WI38 (cell line): ENCODE results near the gene OTOG.

ENCODE experiments used
- H3K4me3 ChIP-seq: 2 replicates; pipeline ENCODE4 v1.5.1; 2011; ENCODE audit warnings: low read depth, mild to moderate bottlenecking, control low read depth, low read length
- TF ChIP-seq, protein P1 (sequence below): IDR thresholded peaks from 2 replicates; pipeline ENCODE4 v1.5.1; 2012; ENCODE audit warnings: low read depth, mild to moderate bottlenecking, control low read depth, low read length

OTOG gene

DNA sequence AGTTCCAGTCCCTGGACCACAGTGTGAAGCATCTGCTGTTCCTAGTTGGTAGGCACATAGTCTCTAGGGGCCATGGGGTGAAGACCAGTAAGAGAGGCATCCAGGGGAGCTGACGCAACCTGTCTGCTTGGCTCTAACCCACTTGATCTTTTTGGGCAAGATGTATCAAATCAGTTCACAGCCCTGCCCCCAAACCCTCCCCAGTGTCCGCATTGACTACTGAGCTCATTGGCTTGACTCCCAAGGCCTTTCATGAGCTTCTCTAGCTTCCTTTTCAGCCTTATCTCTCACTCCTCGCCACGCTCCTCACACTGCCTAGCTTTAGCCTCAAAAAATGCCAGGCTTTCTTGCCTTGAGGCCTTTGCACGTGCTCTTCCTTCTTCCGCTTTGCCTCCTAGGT, 40.7 kb upstream of the OTOG start:
- H3K4me3 ChIP-seq, result no peak overlapping the region
- TF ChIP-seq, protein P1, sequence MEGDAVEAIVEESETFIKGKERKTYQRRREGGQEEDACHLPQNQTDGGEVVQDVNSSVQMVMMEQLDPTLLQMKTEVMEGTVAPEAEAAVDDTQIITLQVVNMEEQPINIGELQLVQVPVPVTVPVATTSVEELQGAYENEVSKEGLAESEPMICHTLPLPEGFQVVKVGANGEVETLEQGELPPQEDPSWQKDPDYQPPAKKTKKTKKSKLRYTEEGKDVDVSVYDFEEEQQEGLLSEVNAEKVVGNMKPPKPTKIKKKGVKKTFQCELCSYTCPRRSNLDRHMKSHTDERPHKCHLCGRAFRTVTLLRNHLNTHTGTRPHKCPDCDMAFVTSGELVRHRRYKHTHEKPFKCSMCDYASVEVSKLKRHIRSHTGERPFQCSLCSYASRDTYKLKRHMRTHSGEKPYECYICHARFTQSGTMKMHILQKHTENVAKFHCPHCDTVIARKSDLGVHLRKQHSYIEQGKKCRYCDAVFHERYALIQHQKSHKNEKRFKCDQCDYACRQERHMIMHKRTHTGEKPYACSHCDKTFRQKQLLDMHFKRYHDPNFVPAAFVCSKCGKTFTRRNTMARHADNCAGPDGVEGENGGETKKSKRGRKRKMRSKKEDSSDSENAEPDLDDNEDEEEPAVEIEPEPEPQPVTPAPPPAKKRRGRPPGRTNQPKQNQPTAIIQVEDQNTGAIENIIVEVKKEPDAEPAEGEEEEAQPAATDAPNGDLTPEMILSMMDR, result no peak

DNA sequence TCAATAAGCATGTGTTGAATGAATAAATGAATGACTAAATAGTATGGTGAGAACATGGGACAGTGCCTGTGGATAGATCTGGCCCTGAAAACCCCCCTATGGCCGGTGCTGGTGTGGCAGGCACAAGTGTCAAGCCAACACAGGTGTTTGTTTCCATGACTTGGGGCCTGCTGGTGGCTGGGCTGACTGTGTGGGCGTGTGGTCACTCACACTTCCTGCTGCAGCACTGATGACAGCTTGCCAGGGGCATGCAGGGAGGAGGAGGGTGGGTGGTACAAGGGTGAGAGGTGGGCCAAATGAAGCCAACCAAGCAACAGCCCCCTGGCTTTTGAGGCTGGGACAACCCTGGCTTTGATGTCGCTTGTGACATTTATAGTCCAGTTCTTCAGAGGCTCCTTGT, 40.1 kb upstream of the OTOG start:
- TF ChIP-seq, protein P1, result no peak
- H3K4me3 ChIP-seq, result no peak overlapping the region

DNA sequence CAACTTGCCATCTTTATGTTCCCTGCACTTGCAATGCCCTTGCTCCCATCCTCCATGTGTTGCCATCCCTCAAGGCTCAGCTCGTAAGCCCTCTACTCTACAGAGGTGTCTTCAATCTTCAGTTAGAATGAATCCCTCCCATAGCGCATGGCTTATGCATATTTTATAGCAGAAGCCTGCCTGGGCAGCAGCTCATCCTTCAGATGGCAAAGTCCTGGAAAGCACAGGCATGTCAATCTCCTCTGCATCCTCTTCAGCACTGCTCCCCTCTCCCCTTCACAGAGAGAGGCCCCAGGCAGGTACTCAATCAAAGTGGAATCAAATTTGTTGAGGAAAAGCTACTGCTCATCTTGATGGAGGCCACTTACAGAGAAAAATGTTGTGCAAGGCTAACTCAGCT, 39.3 kb upstream of the OTOG start:
- TF ChIP-seq, protein P1, result no peak
- no peak overlapping the region for H3K4me3 ChIP-seq

DNA sequence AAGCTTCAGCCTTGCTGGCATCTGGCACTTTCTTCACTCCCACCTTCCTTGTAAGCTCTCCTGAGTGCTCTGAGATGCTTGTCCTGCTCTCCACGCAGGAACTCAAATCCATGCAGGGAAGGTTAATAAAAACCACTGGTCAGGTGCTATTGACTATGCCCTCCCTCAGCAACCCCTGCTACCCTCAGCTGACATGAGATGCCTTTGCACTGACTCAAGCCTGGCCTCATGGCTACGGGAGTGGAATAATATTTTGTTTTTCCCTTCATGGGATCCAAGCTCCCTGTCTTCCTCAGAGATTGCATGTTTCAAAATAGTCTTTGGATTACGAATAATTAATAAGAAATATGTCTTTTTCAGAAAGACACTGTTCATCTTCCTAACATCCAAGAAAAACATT, 38.8 kb upstream of the OTOG start:
- TF ChIP-seq, protein P1, result no peak
- H3K4me3 ChIP-seq, result no peak overlapping the region

DNA sequence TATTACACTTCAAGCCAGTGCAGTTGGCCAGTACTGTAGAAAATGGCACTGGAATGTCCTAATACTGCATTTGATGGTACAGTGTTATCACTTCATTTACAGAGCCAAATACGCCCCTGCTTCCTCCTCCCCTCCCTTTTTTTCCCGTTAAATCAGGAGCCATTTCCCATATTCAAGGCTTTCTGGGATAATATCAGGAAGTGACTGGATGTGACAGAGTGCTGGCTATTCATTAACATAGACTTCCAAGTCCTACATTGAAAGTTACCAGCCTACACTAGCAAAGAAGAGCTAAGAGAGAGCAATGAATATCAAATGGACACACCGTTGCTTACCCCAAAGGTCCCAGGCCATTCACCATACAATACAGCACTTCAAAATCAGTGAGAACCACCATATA, 38.3 kb upstream of the OTOG start:
- no peak overlapping the region for H3K4me3 ChIP-seq
- TF ChIP-seq, protein P1, result no peak

DNA sequence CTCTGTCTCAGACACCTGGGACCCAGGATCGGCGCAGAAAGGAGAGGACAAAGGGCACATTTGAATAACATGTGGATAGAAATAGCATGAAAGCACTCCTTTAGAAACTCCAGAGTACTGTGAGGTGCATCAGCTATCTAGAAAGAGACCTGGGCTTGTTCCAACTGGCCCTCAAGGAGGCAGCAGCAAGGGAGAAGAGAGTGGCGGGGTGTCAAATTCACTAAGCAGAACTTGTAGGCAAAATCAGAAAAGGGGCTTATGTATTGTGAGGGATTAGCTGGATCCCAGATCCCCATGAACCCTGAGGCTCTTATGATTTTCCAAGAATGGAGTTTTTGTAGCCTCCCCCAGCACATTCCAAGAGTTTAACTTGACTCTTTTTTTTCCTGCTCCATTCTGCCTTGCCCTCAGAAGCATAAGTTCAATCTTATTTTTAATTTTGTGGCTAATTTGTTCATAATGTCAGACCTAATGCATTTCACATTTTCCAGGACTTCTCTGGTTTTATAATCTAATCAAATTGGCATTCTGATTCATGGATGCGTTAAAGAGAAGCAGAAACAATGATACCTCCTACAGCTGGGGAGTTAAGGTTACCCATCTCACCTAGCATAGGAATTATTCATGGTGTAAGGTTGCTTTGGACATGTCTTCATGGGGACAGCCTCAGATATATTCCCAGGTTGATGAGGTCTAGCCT, 36.4 kb upstream of the OTOG start:
- TF ChIP-seq, protein P1, result no peak
- H3K4me3 ChIP-seq, result no peak overlapping the region

DNA sequence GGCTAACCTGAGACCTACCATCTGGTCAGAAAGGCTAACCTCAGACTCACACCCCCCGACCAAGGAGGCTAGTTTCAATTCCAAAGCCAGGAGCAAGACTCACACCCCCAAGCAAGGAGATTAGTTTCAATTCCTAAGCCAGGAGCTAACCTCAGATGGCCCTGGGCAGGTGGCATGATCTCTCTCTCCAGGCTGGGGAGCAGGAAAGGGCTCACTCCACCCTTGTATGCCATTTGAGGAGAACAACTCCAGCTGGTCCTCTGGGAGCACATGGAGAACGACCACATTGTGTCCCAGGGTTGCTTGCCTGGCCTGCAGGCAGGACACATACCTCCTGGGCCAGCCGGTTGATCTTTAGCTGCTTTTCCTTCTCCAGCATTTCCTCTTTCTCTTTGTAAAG, 35.5 kb upstream of the OTOG start:
- TF ChIP-seq, protein P1, result no peak
- no peak overlapping the region for H3K4me3 ChIP-seq
